Endothelial cell (in vitro differentiated cells): ENCODE measurements around the gene OTOGL. TPM values are rescaled to one million over a fixed set of nuclear protein-coding genes. Genes with fewer than 3 reads are reported as not detected.
"Not testable (repeated sequence)": the region's sequence is repeated elsewhere in the genome, so short reads cannot be mapped to it uniquely, and the experiment has no call there.

Source experiments
- DNase-seq: peaks from one replicate; pipeline ENCODE4 v3.0.0; 2021; ENCODE audit warnings: low spot score
- H3K27ac Mint-ChIP-seq: one replicate; pipeline ENCODE4 v1.8.0; 2021; ENCODE audit warnings: mixed read lengths, inconsistent platforms; ENCODE audit not compliant: unreplicated experiment
- H3K27me3 Mint-ChIP-seq: one replicate; pipeline ENCODE4 v1.8.0; 2021; ENCODE audit warnings: mild to moderate bottlenecking, moderate library complexity, mixed read lengths, inconsistent platforms; ENCODE audit not compliant: unreplicated experiment
- H3K36me3 Mint-ChIP-seq: one replicate; pipeline ENCODE4 v1.8.0; 2021; ENCODE audit warnings: mild to moderate bottlenecking, low read depth, mixed read lengths, inconsistent platforms; ENCODE audit not compliant: unreplicated experiment
- H3K4me1 Mint-ChIP-seq: one replicate; pipeline ENCODE4 v1.8.0; 2021; ENCODE audit warnings: mild to moderate bottlenecking, mixed read lengths, inconsistent platforms; ENCODE audit not compliant: unreplicated experiment
- H3K4me3 Mint-ChIP-seq: one replicate; pipeline ENCODE4 v1.8.0; 2021; ENCODE audit warnings: mild to moderate bottlenecking, mixed read lengths, inconsistent platforms; ENCODE audit not compliant: unreplicated experiment
- H3K9me3 Mint-ChIP-seq: one replicate; pipeline ENCODE4 v1.8.0; 2021; ENCODE audit warnings: mixed read lengths, inconsistent platforms; ENCODE audit not compliant: unreplicated experiment
- total RNA-seq: library from RNA; stranded (reverse); fragmentation: NEBNext Ultra II Directional; extraction: Animal tissue kit (Norgen Biotek cat#: 25700); gene quantifications from one replicate; pipeline ENCODE4 v1.2.1, GENCODE V29; 2021; ENCODE audit not compliant: unreplicated experiment
- TF ChIP-seq, protein P1 (sequence below): fragments of 200-600 bp; sonication (generic); IDR thresholded peaks from one replicate; pipeline ENCODE4 v1.5.0; 2021; ENCODE audit warnings: antibody characterized with exemption; ENCODE audit not compliant: unreplicated experiment

OTOGL gene
- total RNA-seq, 1 donor from 2014 or later = 0.31 TPM

DNA sequence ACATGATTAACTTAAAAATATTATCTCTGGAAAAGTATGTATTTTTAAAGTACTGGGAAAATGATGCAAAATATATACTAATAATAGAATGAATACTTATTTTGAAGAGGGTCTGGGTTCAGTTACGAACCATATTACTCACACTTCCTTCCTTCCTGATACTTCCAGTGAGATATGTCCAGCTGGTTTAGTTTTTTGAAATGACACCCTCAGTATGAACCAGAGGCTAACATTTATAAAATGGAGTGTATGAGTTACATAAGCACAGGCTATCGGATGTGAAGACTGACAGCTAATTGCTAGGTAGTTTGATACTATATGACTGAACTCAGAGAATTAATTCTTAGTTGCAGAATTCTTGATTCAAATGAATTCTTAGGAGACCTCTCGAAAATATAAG lies 122.9 kb downstream of the OTOGL start:
- Mint-ChIP-seq H3K27me3 (no peaks in the 10 kb centered on the region), H3K36me3 (no peaks in the 10 kb centered on the region), H3K4me1 (peaks cover 10% of the 10 kb centered on the region), H3K9me3 (no peaks in the 10 kb centered on the region), H3K4me3 (no peak overlapping the region), H3K27ac (no peak overlapping the region)
- no peak for DNase-seq
- TF ChIP-seq, protein P1, sequence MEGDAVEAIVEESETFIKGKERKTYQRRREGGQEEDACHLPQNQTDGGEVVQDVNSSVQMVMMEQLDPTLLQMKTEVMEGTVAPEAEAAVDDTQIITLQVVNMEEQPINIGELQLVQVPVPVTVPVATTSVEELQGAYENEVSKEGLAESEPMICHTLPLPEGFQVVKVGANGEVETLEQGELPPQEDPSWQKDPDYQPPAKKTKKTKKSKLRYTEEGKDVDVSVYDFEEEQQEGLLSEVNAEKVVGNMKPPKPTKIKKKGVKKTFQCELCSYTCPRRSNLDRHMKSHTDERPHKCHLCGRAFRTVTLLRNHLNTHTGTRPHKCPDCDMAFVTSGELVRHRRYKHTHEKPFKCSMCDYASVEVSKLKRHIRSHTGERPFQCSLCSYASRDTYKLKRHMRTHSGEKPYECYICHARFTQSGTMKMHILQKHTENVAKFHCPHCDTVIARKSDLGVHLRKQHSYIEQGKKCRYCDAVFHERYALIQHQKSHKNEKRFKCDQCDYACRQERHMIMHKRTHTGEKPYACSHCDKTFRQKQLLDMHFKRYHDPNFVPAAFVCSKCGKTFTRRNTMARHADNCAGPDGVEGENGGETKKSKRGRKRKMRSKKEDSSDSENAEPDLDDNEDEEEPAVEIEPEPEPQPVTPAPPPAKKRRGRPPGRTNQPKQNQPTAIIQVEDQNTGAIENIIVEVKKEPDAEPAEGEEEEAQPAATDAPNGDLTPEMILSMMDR = no peak

DNA sequence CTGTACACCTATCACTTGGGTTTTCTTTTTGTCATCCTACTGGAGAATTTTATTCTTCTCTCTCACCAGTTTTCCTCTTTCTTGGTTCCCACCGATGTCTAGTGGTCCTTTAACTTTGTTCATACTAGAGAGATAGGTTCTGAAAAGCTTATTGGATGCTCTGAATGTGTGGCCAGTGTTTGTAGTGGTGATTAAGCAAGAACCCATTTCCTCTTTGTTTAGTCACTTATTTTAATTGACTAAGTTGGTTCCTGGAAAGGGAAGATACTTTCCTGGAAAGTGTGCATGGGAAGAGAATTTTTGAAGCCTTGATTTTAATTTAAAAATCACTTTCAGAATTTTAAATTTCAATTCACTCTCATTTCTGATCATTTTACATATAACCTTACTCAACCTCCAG lies 127.2 kb downstream of the OTOGL start:
- no peaks in the 10 kb centered on the region for H3K36me3 Mint-ChIP-seq
- H3K27me3 Mint-ChIP-seq = no peaks in the 10 kb centered on the region
- H3K9me3 Mint-ChIP-seq = no peaks in the 10 kb centered on the region
- H3K4me3 Mint-ChIP-seq = no peak overlapping the region
- no peak for DNase-seq
- TF ChIP-seq, protein P1 = no peak
- H3K27ac Mint-ChIP-seq = no peak overlapping the region
- peaks cover 10% of the 10 kb centered on the region for H3K4me1 Mint-ChIP-seq

DNA sequence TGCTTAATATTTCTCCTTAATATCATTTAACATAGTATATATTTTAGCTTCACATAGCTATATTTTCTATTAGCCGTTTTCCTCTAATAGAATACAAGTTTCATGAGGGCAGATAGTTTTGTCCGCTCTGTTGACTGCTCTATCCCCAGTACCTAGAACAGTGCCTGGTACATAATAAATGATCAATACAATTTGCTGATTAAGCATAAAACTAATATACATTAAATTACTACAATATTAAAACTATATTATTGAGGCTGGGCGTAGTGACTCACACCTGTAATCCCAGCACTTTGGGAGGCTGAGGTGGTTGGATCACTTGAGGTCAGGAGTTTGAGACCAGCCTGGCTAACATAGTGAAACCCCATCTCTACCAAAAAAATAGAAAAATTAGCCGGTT lies 128.6 kb downstream of the OTOGL start:
- peaks cover 10% of the 10 kb centered on the region for H3K4me1 Mint-ChIP-seq
- not testable (repeated sequence) for H3K9me3 Mint-ChIP-seq, H3K27ac Mint-ChIP-seq, H3K4me3 Mint-ChIP-seq, DNase-seq, H3K27me3 Mint-ChIP-seq, H3K36me3 Mint-ChIP-seq

DNA sequence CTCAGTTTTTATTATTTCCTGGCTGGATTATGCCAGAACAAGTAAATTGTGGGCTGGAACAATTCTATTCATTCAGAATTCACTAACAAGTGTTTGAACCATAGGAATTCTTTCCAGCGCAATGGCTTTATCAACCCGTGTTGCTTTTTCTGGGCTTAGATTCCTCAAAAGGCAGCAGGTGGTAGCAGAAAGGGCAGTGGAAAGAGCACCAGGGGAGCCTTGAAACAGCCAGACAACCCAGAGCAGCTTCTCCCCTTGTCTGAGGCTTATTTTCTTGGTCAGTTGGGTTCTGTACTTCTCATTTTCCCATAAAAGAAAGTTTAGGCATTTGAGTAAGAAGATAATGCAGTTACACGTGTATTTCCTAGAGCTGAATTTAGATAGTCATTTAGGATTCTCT lies 130.7 kb downstream of the OTOGL start:
- no peak overlapping the region for H3K27ac Mint-ChIP-seq
- DNase-seq = peak; percentile 7

DNA sequence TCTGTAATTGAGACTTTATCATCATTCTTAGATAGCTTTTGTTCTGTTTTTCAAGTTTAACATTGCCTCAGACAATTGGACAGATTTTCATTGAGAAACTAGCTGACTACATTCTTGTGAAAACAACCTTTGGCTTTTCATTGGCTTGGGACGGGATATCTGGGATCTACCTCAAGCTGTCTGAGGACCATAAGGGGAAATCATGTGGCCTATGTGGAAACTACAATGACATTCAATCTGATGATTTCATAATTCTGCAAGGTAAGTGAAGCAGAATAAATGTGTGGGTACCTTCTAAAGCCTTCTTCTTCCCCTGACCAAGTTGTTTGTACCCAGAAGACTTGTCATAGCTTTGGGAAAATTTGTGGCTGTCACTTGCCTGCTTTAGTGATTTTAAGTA lies 133.5 kb downstream of the OTOGL start:
- TF ChIP-seq, protein P1 = no peak
- Mint-ChIP-seq H3K27ac (no peak overlapping the region), H3K27me3 (no peaks in the 10 kb centered on the region), H3K4me1 (no peaks in the 10 kb centered on the region), H3K36me3 (no peaks in the 10 kb centered on the region), H3K4me3 (no peak overlapping the region), H3K9me3 (no peaks in the 10 kb centered on the region)
- no peak for DNase-seq

More for the DNA sequence above, 130.7 kb downstream of the OTOGL start:
- TF ChIP-seq, protein P1 = no peak
- Mint-ChIP-seq H3K36me3 (no peaks in the 10 kb centered on the region), H3K4me3 (no peak overlapping the region), H3K4me1 (peaks cover 10% of the 10 kb centered on the region), H3K9me3 (no peaks in the 10 kb centered on the region), H3K27me3 (no peaks in the 10 kb centered on the region)

DNA sequence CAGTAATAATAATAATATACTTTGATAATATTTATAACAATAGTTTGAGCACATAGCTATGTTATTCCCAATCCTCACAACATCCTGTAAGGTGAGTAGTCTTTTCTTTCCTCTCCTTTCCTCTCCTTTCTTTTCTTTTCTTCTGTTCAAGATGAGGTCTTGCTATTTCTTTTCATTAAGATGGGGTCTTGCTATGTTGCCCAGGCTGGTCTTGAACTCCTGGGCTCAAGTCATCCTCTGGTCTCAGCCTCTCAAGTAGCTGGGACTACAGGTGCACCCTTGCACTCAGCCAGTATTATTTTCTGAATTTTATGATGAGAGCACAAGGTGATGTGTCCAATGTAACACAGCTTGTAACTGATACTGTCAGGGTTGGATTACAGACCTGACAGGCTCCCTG lies 134.6 kb downstream of the OTOGL start:
- H3K4me1 Mint-ChIP-seq = no peaks in the 10 kb centered on the region
- no peaks in the 10 kb centered on the region for H3K27me3 Mint-ChIP-seq
- no peaks in the 10 kb centered on the region for H3K9me3 Mint-ChIP-seq
- DNase-seq = no peak
- no peak overlapping the region for H3K4me3 Mint-ChIP-seq
- no peak overlapping the region for H3K27ac Mint-ChIP-seq
- no peaks in the 10 kb centered on the region for H3K36me3 Mint-ChIP-seq
- TF ChIP-seq, protein P1 = no peak
